Anterior cingulate cortex (tissue), 58 donors: ENCODE measurements around the gene MAML2.
A peak's percentile ranks its signal among the peaks of the same experiment; 100 is the strongest.

Experiments used
- DNase-seq, 58 donors: peaks; one replicate each; lab custom pipeline; 2025; lab: John Stamatoyannopoulos, UW

MAML2 gene

DNA sequence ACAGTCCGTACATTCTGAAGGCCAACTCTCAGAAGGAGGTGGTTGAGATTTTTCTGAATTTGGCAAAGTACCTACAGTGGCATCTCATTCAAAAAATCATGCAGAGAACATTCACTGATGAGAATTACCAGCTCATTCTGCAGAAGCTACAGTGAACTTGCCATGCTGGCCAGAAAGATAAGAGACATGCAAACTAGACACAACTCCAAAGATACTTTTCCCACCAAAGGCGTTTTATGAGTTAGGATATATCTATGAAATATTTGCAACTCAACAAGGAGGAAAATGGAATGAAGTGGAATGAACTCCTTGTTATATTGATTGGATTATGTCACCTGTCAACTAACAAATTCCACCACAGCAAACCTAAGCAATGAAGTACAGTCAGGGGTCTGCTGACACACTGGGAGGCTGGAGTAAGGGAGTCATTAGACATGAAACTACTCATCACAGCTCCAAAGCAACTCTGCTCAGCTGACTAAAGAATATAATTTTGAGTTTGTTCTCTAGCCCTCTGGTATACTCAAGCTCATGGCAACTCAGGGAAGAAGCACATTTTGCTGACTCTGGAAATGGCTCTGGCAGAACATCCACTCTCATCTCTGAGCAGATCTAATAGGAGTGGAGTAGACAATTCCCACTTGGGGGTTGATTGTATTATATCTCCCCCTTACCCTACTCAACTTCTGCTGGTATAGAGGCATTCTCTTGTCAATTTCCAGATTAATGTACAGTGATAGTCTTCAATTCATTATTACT, 22.9 kb downstream of the MAML2 start:
- no peak for DNase-seq

DNA sequence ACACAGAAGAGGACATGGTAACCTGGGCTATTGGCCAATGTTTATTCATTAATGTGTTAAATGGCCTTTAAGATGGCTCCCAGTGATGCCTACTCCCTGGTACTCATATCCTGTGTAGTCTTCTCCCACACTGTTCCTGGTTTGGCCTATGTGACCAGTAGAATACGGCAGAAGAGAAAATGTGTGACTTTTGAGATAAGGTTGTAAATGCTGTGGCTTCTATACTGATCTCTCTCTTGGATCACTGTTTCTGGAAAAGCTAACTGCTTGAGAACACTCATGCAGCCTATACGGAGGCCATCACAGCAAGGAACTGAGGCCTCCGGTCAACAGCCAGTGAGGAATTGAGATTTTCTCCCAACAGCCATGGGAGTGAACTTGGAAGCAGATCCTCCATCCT, 24.1 kb downstream of the MAML2 start:
- DNase-seq: no peak

DNA sequence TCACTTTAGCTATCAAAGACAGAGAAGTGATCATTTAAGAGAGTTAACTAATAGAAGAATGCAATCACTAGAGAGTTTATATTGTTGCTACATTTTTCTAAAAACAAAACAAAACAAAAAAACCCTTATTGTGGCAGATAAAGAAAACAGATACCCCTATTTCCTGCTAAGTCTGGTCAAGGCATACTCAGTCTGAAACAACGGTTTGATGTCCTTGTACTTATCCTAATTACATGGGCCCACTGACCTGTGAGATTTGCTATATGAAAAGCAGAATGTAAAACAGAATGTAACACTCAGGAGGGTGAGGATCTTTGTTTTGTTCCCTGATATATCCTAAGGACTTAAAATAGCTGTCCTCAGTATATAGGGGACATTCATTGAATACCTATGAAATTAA, 24.6 kb downstream of the MAML2 start:
- DNase-seq: no peak

DNA sequence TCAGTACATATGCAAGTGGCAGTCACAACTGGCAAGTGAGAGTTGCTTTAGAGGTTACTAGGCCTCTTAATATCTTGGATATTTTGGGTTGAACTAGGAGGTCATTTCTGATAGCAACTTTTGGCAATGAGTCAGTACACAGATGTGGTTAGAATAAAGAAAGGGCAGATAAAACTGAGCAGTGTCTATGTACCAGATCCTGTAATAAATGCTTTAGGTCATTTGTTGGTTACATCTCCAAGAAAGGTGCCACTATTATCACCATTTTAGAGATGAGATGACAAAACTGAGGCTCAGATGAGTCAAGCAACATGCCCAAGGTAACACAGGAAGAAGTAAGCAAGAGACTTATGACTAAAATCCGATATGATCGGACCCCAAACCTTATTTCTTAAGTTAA, 25.0 kb downstream of the MAML2 start:
- no peak for DNase-seq

DNA sequence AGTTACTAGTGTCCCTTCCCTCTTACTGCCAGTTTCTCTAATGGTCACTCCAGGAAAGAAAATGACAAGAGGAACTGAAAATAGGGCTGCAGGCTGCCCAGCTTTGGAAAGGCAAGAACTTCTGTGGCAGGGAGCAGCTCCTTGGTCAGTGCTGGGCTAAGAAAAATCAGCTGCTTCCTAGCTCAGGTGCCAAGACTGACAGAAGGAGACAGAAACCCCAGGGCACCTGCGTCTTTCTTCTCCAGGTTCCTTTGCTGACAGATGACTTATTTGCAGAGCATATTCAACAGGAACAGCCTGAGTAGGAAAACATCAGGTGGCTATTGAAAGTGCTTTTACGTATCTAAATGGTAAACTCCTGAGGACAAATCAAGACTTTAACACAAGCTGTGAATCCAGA, 25.4 kb downstream of the MAML2 start:
- DNase-seq: peak in 2 of 58 donors; percentile 5 to 8

DNA sequence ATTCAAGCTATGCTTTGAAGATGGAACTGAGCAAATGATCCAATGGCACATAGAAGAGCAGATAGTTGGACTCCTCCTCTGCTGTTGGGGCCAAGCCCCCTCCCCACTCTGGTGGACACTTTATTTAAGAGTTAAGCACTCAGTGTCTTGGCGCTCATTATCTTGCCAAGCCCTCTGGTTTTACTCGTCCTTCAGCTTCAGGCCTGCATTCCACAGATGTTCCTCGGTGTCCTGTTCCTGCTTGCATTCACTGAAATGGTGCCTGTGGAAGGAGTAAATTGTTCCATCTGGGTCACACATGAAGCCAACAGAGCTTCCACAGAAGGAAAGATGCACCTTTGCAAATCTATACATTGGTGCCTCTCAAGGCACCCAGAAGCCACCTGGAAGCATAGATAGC, 26.1 kb downstream of the MAML2 start:
- DNase-seq: no peak

DNA sequence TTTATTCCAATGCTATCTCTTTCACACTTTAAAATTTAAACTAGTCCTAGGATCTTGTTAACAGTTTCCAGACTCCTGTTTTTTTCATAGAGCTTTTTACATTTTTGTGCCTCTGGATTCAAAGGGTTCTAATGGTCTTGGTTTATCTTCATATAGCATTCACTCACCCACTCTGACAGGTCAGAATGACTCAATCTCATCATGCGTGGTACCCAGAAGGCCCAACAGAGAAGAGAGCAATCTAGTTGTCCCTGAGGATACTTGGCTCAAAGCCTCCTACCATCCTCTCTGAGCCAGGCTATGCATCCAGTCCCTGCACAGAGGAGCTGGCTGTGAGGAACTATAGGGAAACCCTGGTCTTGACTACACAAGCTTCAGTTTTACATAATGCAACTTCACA, 27.5 kb downstream of the MAML2 start:
- DNase-seq: no peak

DNA sequence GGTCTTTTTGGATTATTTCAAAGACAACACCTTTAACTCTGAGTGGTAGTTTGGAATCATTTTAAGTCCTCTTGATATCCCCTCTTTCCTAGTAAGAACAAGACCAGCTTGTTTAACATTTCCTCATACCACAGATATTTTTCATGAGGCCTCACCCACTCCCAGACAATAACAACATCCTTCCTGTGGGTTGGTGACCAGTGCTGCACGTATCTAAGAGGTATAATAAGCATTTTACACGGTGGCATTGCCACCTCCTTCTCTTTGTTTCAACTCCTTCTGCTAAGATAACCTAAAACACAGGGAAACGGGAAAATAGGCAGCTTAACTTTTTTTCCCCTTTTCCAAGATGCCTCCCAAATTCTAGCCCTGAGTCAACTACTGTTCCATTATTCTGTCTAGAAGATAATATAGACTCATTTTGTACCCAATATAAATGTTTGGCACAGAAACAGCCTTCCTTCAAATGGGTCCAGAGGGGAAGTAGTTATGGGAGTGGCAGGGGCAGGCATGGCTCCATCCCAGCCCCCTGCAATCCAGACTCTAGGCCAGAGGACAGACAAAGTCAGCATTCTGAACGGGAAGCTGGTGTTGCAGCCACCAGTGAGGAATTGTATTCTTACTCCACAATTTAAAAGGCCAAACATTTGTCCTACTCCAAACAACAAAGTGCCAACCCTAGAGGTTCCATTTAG, 28.5 kb downstream of the MAML2 start:
- no peak for DNase-seq

DNA sequence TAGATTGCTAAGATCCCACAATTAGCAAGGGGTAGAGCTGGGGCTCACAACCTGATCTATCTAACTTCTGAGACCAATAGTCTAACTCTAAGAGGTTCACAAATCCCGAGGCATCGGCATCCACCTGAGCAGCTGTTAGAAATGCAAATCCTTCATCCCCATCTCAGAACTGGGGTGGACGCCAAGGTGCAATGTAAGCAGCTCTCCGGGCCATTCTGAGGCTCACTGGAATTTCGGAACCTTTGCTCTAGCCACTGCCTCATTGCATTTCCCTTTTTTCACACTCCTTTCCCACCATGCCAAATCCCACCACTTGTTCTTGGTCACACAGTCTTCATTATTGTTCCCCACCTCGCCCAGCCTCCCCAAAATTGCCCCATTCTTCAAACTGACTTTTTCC, 29.8 kb downstream of the MAML2 start:
- DNase-seq: no peak

DNA sequence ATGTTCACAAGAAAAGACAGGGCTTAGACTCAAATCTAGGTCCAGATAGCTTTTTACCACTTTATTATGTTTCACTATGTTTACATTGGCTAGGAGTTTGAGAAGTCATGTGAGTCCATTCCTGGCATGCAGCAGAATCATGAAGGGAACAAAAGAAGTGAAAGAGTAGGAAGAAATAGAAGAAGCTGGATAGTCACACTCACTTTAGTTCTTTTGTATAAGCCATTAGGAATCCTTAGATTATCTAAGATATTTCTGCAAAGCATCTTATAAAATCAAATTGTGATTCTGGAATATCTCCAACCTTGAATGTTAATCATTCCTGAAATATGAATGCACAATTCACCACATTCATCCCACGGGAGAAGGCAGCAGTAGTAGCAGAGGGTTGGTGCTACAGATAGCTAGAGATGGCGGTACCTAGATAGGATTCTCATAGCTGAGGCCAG, 31.9 kb downstream of the MAML2 start:
- DNase-seq: no peak

DNA sequence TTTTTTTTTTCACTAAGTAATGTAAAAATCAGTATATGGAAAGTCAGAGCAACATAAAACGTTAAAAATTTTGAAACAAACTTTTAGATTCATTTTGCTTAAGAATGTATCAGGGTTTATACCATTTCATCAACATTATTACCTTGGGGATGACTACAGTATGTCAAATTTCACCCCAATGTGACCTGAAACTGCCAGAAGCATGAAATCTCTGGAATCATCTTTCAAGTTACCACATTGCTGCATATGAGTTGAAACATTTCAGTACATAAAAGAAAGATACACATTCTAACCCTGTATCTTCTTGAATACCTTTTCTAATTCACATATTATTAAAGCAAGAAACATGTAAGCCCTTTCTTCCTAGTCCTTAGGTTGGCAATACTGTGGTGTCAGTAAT, 32.8 kb downstream of the MAML2 start:
- DNase-seq: no peak

DNA sequence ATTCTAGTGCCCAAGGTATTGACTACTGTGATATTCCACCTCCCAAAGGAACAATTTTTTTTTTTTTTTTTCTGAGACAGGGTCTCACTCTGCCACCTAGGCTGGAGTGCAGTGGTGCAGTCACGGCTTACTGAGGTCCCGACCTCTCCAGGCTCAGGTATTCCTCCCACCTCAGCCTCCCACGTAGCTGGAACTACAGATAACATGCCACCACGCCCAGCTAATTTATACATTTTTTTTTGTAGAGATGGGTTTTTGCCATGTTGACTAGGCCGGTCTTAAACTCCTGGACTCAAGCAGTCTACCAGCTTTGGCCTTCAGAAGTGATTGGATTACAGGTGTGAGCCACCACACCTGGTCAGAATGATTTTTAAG, 33.4 kb downstream of the MAML2 start:
- no peak for DNase-seq

DNA sequence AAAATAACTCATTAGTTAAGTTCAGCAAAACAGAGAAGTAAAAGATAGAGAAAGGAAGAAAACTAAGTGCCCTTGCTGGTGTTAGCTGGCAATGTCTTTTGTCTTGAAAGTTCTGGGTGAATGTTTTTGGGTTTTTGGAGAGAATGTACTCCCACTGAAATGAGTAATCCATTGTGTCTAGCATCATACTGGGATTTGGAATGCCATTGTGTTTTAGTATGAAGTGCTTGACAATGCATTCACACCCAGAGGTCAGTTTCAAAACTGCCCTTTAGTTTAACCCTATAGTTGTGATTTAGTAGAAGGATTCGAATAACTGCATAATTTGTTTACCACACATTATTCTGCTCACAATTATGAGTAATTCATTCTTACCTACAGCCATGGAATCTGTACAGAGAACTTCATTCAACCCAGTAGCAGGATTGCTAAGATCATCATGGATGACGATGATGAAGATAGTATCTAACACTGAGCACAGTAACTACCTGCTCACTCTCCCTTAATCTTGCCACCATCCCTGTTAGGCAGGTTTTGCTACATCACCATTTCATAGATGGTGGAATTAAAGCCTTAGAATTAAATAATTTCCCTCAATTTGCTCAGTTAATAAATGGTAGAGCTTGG, 33.9 kb downstream of the MAML2 start:
- DNase-seq: no peak

DNA sequence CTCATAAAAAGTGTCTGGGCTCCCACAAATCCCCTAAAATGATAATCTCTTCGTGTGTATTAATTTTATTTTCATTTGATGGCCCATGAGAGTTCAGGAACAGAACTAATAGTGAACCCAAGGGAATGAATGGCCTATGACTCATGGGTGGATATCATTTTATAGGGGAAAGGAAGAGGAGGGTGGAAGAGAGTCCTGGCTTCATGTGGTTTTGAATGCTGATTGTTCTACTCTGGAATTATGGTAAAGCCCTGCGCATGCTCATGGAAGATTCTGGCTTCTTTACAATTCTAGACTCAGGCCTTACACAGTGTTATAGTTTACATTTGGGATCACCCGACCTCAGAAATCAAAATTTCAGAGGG, 35.2 kb downstream of the MAML2 start:
- peak in 1 of 58 donors; percentile 16 for DNase-seq

DNA sequence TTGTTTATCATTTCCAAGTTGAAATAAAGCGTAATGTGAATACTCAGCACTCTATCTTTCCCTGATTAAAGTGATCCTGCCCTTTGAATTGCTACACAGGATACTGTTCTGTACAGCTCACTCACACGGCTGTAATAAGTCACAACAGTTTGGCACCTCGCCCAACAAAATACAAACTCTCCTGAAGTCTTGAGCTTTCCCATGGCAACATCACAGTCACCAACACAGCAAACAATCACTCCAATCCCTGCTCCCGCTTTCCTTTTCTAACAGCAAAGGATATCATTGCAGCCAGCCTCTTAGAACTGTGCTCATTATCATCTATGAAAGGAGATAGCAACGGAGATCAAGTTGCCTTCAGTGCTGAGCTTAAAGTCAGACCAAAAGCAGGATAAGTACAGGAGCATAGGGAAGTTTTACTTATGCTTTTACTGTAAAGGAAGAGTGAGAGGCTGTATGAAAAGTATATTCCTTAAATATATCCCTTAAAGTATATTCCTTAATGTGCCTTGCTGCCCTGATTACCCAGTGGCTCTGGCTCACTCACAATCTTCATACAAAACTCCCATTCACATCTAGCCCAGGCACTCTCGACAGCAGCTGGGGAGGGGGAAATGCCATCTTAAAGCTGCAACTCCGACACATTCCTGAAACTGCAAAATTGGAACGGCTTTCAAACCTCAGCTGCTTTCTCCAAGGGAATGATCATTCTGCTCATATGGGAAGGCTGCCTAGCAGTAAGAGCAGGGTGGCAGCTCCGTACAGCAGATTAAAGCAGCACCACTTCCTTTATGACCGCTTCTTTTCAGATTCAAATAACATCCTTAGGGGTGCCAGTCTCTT, 35.8 kb downstream of the MAML2 start:
- peak in 41 of 58 donors; percentile 6 to 58 (median 21) for DNase-seq

DNA sequence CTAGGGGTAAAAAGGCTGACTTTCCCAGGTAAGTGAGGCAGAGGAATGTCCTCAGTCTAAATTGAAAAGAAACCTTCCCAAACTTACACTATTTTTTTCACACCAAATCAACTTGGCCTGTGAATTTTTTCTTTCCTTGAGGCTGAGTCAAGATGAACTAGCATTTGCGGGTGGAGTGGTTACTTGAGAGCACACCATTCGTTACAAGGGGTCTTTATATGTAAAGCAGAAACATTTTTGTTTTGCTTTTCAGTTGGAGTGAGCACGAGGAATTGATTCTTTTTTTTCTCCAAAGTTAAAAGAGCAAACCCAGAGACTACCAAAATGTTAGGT, 36.4 kb downstream of the MAML2 start:
- no peak for DNase-seq

DNA sequence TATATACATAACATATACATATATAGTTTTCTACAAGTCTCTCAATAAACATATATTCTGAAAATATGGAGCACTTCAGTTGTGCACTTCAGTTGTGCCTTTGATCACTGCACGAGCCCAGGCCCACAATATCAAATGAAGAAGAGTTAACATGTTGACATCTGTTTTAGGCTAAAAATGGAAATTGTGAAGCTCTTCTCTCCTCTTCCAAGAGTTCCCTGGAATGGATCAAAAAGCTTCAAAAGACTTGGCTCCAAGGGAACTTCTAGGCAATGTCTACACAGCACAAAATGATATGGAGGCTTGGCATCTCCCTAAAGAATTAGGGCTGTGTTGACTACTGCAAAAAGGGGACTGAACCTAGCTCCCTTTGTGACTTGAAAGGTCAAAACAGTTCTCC, 36.9 kb downstream of the MAML2 start:
- DNase-seq: no peak

DNA sequence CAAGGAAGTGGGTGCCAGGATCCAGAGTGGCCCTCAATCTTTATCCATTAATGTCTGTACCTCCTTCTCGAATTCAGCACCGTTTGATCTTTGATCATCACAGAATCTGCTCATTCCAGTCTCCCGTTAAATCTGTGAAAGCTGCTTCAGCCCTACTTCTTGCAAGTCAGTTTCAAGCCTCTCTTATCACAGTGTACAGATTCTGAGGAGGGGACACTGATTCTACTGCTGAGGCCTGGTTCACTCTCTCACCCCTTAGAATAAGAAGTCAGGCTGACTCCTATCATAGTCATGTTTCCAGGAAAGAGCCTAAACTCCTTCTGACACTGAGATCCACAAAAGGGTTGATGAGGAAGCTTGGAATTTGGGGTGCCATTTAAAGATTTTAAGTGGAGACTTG, 39.0 kb downstream of the MAML2 start:
- no peak for DNase-seq

DNA sequence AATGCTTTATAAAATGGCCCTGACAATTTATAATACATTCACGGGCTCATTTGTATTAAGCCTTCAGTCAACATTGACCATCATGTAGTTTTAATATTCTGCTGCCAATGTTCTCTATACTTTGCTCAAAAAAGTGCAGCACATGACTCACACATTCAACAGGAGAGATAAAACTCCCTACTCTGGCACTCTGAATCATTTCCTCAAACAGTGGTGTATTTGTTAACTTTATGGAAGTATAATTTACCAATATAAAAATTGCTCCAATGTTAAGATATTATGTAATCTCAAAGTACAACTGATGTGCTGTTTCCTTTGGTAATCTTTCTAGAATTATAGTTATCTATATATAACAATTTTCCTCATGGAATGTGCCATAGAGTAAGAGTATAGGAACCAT, 39.9 kb downstream of the MAML2 start:
- no peak for DNase-seq

DNA sequence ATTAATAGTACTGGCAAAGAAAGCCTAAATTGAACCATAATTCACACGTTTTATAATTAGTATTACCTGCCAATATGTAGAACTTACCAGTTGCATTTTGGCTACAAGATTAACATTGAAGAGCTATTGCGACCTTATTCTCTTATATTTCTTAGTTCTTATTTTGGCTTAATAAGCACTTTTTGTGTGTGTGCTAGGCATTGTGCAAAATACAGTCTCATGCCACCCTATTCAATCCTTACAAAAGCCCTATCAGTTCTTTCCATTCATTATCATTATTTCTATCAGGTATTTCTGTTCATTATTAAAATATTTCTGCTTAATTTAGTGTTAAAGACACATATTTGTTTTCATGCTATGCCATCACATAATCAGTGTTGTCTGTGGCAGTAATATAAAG, 41.2 kb downstream of the MAML2 start:
- DNase-seq: no peak
